Jurkat, Clone E6-1 (cell line): ENCODE measurements around the gene CDC42EP3.

ENCODE experiments used
- DNase-seq: peaks from one replicate; pipeline ENCODE4 v3.0.0-alpha.2; 2011; ENCODE audit warnings: low read depth, low spot score
- H3K4me3 ChIP-seq: 2 replicates; pipeline ENCODE4 v1.5.1; 2011; ENCODE audit warnings: mild to moderate bottlenecking, low read length, control low read depth, moderate library complexity

Gene CDC42EP3

DNA sequence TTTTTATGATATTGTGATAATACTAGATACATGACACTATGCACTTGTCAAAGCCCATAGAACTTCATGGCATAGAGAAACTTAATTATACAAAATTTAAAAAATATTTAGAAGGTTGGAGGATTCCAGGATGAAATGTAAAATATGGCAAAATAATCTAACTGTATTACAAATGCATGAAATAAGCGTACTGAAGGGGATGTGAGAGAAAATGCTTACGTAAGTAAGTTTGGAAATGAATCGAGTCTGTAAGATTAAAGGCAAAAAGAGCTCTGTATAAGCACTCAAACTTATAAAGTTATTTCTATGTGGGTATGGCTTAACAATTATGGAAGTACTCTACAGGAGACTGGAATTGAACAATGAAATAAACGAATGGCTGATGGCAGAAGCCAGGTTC, 13.4 kb upstream of the CDC42EP3 start:
- DNase-seq = no peak
- no peak overlapping the region for H3K4me3 ChIP-seq

DNA sequence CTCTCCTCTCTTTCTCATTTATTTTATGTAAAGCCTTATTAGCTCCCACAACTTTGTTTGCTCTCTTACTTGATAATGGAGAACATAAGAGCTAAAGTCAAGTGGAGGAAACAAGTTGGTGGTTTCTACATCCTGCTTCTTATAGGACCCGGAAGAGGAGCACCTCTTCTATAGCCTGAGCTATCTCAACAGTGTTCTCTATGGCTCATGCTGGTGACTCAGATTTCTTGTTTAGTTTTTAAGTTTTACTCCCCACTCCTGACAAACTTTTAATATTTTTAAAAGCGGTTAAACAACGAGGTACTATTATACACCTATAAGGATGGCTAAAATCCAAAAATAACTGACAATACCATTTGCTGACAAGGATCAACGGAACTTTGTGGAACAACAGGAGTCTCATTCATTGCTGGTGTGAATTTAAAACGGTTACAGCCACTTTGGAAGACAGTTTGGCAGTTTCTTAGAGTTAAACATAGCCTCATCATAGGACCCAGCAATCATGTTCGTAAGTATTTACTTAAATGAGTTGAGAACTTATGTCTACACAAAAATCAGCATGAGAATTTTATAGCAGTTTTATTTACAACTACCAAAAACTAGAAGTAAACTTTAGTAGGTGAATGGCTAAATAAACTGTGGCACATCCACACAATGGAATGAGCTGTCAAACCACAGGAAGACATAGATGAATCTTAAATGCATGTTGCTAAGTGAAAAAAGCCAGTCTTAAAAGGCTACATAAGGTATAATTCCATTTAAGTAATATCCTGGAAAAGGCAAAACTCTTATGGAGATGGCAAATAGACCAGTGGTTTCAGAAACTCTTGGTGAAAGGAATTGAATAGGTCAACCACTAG, 12.7 kb upstream of the CDC42EP3 start:
- peak; percentile 58 for DNase-seq
- H3K4me3 ChIP-seq = no peak overlapping the region

DNA sequence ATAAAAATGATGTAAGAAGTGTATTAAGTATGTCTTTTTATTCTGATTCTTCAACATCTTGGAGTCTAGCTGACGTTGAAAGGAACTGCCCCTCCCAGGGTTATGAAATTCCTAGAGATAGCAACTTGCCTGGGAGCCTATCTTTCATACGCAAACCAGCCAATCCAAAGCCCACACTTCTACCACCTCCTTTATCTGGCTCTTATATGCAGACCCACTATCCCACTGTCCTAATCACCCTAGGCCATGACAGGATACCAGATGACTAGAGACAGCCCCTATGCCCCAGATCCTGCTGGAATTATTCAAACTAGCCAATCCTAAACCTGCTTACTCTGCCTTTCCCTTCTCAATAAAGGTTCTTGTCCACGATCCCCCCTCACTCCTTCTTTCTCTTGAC, 11.8 kb upstream of the CDC42EP3 start:
- H3K4me3 ChIP-seq = no peak overlapping the region
- DNase-seq = no peak

DNA sequence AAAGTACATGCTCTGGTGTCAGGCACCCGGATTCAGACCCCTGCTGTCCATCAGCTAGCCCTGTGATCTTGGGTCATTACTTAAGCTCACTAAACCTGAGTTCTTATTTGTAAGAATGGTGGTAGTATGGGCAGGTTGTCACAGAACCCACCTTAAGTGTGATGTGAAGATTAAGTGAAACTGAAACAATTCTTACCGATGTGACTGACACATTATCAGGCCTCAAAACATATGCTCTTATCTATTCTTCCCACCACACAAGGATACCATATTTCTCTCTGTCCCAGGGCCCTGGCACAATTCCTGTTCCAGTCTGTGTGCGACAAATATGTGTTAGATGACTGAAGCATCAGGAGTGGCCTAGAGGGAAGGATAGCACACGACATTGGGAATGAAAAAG, 11.0 kb upstream of the CDC42EP3 start:
- DNase-seq = no peak

DNA sequence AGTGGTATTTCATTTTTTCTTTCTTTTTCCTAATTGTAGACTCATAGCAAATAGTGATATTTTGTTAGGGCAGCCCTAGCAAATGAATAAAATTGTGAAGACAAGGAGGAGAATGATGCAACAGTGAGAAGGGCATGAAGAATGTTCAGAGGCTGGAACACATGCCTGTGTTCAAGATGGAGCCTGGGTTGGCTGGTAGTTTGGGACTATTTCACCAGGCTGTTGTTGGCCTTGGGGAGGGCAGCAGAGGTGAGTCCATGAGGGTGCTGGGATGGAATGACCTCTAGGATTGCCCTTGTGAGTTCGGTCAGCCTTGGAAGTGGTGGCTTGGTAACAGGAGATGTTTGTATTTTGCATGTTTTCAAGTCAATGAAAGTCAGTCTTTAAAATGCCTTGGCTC, 10.1 kb upstream of the CDC42EP3 start:
- DNase-seq = no peak
- H3K4me3 ChIP-seq = no peak overlapping the region

More for the DNA sequence above, 11.0 kb upstream of the CDC42EP3 start:
- no peak overlapping the region for H3K4me3 ChIP-seq

DNA sequence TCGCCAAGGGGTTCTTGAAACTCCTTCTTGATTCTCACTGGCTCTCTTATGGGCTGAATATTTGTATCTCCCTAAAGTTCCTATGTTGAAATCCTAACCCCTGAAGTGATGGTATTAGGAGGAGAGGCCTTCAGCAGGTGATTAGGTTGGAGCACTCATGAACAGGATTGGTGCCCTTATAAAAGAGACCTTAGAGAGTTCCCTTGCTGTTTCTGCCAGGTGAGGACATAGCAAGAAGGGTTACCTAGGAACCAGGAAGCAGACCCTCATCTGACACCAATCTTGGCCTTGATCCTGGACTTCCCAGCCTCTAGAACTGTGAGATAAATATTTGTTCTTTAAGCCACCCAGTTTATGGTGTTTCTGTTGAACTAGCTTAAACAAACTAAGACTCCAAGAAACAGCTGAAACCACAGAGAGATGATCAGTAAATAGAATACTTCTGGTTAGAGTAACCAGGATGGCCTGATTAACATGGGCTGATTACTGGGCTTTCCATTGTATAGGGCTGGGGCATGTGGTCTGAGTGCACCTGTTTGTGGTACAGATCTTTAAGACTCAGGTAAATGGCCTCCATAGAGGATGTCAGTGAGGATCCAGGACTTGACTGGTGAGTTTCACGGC, 7.7 kb upstream of the CDC42EP3 start:
- H3K4me3 ChIP-seq = no peak overlapping the region
- DNase-seq = no peak

DNA sequence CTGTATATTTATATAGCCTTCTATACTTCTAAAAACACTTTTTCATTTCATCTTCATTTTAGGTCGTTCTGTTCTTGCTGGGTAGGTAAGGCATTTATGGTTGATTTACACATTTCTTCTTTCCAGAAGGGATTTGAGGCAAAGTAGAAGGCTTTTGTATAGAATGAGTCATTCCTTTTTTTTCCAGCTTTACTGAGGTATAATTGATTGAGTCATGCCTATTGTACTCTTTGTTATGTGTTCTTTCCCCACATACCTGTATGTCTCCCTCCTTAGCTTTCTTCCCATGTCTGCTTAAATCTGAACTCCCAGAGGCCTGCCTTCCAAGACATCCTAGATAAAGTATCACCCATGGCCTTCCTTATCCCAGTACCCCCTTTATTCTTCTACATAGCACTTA, 4.8 kb upstream of the CDC42EP3 start:
- H3K4me3 ChIP-seq = no peak overlapping the region
- no peak for DNase-seq

DNA sequence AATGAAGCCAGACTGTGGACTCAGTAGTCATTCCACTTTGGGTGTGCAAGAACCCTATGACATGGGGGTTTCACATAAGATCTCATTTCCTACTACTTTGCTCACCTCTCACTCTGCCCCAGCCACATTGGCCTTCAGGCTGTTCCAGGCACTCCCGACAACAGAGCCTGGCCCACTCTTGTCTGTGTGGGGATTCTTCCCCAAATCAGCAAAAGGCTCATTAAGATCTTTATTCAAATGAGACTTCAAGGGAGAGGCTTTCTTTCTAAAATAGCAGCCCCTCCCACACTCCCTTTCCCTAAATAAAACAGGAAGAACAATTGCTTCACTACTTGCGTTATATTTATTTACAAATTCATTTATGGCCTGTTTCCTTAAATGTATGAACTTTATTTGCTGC, 3.5 kb upstream of the CDC42EP3 start:
- no peak overlapping the region for H3K4me3 ChIP-seq
- DNase-seq = no peak

DNA sequence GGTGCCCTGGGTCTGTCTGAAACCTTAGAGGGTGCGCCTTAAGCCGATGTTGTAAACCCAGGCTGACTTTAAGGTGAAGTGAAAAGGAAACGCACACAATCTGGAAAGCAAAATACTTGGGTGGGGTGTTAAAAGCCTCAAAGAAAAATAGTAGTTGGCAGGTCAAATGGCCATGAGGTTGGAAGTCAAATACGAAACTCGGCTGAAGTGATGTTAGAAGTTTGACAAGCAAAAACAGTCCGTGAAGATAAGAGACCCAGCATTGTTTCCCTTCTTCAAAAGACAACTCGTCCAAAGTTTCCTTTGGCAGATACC, 1.4 kb upstream of the CDC42EP3 start:
- peak overlapping the region; percentile 64 for H3K4me3 ChIP-seq

DNA sequence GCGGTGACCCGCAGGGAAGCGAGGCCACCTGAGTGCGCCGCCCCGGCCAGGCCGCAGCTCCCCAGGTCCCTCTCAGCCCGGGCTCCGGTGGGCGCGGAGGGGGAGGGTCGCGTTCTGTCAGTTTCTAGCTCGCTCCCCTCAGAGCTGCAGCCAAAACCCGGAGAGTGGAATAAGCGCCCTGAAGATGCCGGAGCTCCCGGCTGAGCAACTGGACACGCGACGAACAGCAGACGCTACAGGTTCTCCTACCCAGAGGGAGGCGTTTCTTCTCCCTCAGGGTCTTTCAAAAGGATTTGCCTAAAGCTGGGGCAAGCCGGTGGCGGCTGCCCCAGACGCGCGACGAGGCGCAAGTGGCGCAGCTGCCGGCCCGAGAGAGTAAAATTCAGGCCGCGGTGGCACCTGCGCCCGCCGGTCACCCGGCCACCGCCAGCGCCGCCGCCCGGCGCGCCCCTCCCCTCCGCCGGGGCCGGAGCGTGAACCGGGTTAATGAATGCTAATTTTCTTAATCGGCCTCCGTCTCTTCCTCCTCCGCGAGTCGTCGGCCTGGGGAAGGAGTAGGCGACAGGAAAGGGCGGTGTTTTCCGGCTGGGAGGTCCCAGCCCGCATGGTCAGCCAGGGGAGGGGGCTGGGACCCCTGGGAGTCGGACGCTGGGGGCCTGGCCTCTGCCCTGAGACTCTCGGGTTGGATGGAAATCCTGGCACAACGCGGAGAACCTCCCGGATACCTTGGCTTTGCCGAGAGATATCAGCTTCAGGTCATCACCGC, 845 bp upstream of the CDC42EP3 start:
- H3K4me3 ChIP-seq = peak overlapping the region; percentile 64
- DNase-seq = peak; percentile 54

More for the DNA sequence above, 1.4 kb upstream of the CDC42EP3 start:
- no peak for DNase-seq

DNA sequence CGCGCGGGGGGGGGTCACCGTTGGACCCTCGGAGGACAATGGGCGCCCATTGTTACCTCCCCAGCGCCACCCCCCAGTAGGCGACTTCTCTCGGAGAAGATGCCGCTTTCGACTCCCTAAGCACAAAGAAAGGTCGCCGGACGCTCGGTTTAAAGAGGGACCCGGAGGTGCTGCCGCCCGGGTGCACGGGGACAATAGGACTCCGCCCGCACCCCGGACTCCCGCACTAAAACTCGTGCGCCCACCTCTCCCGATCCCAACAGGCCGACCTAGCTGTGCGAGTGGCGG, 318 bp upstream of the CDC42EP3 start:
- no peak for DNase-seq

DNA sequence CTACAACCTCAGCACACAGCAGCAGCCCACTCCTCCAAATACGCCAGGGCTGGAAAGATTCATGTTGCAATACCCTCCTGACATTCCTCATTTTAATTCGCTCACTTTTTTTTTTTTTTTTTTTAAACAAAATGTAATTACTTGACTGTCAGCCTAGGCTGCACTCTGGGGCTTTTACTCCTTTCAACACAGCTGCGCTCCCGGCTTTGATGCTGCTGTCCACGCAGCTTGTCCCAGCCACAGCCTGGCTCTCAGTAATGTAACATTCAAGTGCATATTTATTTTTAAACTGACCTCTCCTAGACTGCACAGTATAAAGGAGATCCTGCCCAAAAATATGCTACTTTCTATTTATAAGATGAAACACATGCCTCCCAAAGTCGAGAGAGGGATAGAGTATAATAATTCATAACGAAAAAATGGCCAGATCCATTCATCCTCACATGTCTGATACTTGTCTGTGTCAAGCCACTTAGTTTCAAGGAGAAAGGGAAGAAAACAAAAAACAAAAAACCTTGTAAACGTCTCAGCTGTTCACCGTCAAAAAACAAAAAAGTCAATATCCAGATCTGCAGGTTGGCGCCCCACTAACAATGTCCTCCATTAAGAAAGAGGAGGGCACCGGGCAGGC, 949 bp downstream of the CDC42EP3 start:
- peak overlapping the region; percentile 64 for H3K4me3 ChIP-seq
- DNase-seq = no peak

More for the DNA sequence above, 318 bp upstream of the CDC42EP3 start:
- peak overlapping the region; percentile 64 for H3K4me3 ChIP-seq

DNA sequence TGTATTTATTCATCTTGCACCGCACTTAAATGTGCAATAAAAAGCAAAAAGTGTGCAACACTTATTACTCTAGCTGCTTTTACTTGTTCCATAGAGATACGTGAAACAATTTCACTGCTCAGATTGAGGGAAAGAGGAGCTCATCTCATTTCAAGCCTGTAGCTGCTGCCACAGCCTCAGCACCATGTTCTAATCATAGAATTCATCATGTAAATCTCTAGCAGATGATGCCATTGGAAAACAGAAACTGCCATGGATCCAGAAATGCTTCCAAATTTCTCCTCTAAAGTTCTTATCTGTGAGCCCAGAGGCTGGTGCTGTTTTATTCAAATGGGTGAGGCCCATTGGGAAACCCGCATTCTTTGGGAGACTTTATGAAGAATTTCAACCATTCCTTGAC, 2.0 kb downstream of the CDC42EP3 start:
- H3K4me3 ChIP-seq = no peak overlapping the region
- no peak for DNase-seq

DNA sequence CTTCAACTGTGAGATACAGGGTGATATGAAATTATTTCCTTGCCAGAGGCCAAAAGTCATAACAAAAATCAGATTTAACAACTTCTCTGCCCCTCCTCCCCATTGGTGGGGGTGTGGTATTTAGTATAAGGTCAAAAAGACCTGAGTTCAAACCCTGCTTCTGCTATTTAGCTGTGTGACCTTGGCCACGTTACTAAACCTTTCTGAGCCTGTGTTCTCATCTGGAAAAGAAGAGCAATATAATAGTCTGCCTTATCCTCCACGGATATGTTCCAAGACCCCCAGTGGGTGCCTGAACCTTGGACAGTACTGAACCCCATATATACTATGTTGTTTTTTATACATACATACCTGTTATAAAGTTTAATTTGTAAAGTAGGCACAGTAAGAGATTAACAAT, 3.7 kb downstream of the CDC42EP3 start:
- DNase-seq = no peak
- no peak overlapping the region for H3K4me3 ChIP-seq

DNA sequence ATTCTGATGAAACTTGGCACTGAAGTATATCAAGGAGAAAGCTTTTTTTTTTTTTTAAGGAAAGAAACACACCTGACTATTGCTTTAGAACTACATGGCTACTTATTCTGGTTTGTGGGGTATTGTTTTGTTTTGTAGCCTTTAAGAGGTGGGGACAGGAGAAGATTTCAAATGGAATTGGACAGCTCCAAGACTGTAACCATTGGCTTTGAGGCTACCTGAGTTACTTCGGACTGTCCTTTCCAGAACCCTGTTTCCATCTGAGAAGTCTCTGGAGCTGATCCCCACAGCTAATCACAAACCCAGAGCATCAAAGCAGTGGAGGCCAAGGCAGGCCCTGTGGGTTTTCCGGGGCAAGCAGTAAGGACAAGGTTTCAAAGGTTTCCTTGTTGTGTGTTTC, 4.7 kb downstream of the CDC42EP3 start:
- no peak for DNase-seq
- H3K4me3 ChIP-seq = no peak overlapping the region

DNA sequence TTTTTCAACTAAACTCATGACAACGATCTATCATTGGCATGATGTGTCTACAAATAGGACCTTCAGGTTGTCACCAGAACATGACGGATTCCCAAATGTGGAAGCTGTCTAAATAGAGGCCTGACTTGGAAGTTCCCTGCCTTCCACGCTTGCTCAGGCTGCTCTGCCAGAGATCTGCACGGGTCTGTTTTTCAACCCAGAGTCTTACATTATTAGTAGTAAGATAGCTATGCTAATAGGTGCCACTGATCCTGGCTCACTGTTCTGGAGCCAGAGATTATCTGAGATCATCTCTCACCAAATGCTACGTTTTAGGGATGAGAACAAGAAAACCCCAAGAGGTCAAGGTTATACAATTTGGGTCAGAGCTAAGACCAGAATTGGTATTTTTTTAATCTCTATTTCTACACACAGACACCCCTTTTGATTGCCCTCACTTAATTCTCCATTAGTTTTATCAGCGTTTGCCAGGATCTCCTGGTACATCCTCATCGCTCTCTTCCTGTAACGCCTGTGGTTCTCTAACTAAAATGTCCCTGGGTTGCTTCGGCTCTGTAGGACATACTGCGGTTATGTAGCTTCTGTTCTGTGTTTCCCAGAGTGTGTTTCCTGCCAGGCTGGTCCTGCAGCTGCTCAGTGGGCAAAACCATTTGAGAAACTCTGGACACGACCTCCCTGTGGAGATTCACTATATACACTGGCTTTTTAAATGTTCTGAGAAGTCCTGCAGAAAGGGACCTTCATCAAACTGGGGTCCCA, 5.7 kb downstream of the CDC42EP3 start:
- H3K4me3 ChIP-seq = no peak overlapping the region
- DNase-seq = no peak

DNA sequence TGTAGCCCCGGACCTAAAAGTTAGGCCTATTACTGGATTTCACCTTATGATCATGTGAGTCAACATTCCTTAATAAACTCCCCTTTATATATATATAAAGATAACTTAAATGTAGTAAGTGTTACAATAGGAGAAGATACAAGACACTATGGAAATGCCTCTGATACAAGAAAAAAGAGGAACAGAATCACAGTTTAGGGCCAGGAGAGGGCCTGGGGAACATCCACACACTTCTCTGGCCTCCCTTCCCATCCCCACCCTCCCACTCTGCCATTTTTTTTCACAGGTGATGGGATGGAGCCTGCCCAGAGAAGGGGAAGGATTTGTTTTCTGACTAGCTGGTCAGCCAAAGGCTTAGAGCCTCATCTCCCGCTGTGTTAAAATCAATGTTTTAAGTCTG, 6.4 kb downstream of the CDC42EP3 start:
- H3K4me3 ChIP-seq = no peak overlapping the region
- DNase-seq = no peak

DNA sequence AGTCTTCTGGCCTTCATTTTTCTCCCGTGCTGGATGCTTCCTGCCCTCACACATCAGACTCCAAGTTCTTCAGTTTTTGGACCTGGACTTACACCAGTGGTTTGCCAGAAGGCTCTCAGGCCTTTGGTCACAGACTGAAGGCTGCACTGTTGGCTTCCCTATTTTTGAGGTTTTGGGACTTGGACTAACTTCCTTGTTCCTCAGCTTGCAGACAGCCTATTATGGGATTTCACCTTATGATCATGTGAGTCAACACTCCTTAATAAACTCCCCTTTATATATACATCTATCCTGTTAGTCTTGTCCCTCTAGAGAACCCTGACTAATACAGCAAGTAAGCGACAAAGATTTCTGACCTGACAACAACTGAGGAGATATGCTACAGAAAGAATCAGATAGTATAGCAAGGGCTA, 7.2 kb downstream of the CDC42EP3 start:
- H3K4me3 ChIP-seq = no peak overlapping the region
- no peak for DNase-seq

DNA sequence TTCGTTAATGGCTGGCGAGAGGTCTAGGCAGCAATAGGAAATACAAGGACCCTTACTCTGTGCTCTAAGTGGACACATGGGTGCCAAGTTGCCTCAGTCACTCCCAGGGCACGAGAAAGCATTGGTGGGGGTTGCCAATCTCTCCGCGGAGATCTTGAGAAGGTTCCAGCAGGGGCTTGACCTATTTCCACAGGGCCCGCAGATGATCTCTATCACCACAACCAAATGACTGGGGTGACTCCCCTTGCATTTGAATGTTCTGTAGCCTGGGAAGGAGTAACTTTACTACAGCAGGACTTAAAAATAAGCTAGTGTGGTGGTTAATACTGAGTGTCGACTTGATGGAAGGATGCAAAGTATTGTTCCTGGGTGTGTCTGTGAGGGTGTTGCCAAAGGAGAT, 8.1 kb downstream of the CDC42EP3 start:
- DNase-seq = no peak
- H3K4me3 ChIP-seq = no peak overlapping the region
